NCI-H2227 treated with DMSO at 0.1 percent for 48 hours (cell line): ENCODE measurements around the gene CD209.

Experiments
- DNase-seq: peaks from one replicate; lab custom pipeline; 2025; lab: John Stamatoyannopoulos, UW

Gene CD209

DNA sequence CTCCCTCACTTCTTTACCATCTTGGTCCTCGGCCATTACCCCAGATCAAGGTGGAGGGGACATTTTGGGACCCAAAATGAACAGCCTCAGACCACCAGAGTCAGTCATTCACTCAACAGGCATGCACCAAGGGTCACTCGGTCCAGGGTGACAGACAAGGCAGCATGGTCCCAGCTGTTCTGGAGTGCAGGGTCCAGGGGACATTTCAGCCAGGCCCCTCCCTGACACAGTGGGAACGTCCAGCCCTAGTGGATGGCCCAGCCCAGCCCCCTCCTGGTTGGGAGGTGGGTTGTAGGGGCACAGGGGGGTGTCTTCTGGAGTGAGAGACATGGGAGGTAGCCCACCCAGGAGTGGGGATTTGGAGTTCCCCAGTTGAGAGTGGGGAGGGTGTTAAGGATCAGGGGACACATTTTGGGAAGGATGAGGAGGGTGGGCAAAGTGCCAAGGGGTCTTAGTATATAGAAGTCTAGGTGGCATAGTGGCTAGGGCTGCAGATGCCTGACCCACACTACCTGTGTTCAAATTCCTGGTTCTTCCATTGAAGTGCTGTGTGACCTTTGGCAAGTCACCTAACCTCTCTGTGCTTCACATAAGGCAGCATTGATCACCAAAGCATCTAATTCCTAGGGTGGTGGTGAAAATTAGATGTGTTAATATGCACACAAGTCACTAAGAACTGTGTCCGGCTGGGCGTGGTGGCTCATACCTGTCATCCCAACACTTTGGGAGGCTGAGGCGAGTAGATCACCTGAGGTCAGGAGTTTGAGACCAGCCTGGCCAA is 42.9 kb downstream of the CD209 start:
- no peak for DNase-seq

DNA sequence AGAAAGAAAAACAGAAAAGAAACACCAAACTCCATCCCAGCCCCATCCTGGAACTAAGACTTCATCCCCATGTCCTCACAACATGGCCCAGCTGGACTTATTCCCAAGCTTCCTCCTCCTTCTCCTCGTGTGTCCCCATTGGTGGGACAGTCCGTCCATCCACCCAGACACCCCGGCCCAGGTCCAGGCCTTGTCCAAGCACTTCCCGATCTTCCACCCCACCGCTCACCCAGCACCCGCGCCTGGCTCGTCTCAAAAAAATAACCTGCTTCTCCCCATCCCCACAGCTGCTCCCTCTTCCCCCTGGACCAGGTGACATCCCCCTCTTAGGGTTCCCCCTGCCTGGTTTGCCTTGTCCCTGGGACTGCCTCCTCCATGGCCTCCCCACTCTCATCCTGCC is 44.0 kb downstream of the CD209 start:
- DNase-seq: no peak

DNA sequence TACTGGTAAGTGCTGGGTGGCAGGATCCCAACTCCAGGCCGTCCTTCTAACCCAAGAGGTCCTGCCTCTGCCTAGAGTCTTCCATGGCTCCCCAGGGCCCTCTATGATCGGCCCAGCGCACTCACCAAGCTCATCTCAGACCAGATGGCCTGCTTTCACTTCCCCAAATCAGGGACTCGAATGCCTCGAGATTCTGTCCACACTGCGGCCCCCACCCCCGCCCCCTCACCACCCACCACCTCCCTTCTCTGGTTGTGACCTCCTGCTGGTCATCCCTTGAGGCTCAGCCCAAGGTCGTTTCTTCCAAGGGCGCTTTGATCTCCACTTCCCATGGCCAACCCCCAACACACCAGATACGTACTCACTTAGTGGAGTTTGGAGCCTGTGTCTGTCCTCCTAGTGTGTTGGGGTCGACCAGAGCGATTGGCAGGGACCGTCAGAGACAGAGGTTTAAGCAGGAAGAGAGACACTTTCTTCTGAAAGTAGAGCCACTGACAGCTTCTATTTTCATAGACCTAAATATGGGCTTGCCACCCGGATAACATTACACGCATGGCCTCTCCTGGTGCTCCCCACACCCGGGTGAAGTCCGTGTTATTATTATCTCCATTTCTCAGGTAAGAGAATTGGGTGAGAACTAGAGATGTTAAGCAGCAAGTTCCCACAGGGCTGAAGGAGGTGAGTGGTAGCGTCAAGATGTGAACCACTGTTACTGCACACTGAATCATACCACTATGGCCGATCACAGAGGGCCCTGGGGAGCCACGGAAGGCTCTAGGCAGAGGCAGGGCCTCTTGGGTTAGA is 45.5 kb downstream of the CD209 start, which contains the start of gene FCER2:
TSS of gene FCER2 (minus strand) at position 478 of the 804 bp plus-strand sequence. CDS start 2,371 bp downstream, outside the sequence.
- DNase-seq: no peak

DNA sequence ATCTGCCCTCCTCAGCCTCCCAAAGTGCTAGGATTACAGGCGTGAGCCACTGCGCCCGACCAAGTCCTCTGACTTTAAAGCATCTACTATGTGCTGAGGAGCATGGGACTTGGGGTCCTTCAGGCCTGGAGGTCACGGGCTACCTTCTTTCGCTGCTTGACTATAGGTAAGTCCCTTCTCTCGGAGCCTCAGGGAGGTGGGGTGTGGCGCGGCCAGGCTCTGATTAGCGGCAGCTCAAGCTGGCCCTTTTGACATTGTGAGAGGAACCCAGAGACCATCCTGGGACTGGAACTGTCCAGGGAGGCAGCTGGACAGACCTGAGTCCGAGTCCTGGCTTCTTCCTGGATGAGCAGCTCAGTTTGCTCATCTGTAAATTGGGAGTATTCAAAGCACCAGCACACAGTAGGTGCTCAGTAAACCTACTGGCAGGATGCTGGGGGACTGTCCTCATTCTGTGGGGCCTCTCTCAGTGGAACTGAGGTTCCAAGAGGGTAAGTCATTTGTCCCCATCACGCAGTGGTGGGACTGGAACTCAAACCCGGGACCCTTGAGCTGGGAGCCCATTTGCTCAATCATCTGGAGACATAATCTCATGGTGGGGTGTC is 46.2 kb downstream of the CD209 start:
- DNase-seq: no peak

DNA sequence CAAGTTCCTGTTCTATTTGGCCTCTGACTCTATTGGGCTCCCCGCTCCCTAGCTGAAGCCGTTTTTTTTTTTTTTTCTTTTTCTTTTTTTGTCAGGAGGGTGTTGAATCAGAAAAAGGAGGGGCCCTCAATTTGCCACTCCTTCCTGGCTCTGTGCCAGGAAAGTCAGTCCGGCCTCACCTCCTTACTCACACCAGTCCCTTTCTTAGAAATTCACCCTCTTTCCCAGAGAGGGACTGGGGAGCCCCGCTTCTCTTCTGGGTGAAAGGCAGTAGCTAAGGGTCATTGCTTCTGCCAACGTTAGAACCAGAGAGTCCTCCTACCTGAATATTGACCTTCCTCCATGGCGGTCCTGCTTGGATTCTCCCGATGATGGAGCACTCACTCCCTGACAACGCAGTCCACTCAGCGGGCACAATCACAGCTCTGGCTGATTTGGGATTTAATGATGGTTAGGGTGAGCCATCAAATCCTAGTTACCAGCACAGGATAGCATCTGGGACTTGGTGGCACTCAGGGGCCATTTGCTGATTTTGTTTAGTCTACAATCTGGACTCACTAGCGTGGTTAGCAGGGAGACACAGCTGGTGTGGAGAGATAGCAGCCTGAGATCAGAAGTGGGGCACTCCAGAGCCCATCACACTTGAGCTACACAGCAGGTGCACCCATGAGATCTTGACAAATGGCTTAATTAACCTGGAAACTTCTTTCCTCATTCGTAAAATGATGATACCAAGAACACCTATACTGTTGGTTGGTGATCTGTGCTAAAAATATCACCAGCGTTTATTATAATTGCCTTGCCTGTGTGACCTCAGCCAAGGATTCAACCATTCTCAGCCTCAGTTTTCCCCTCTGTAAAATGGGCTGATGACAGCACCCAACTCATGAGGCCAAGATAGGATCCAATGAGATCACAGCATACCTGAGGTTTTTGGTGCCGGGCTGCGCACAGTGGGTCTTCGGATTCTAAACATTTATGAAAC is 47.6 kb downstream of the CD209 start:
- DNase-seq: no peak

DNA sequence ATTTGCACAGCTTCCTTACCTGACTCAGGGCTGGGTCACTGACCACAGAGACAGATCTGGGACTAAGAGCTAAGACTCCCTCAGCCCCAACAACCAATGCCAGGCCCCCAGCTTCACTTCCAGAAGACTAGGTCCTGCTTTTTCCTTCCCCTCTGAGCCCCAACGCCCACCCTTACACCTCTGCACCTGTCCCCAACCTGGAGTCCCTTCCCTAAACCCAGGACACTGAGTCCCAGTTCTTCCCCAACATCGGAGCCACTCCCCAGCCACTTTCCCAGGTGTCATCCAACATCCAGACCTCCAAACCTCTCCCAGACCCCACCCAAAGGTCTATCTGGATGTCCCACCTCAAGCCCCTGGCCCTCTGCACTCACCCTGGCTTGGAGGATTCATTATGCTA is 48.3 kb downstream of the CD209 start:
- no peak for DNase-seq

DNA sequence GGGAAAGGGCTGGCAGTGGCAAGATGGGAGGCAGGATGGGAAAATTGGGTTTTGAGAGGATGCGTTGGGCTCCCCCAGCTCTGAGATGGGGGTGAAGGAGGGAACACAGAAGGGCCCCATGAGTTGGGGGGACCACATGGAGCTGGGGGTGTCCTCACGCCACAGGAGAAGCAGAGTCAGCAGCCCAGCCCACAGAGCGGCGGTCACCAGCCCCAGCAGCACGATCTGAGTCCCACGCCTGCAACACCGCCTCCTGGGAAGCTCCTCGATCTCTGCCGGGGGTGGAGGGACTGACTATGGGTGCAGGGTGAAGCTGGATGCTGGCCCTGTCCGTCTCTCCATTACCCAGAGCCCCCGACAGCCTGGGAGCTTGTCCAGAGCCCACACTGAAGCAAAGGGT is 48.8 kb downstream of the CD209 start:
- no peak for DNase-seq

DNA sequence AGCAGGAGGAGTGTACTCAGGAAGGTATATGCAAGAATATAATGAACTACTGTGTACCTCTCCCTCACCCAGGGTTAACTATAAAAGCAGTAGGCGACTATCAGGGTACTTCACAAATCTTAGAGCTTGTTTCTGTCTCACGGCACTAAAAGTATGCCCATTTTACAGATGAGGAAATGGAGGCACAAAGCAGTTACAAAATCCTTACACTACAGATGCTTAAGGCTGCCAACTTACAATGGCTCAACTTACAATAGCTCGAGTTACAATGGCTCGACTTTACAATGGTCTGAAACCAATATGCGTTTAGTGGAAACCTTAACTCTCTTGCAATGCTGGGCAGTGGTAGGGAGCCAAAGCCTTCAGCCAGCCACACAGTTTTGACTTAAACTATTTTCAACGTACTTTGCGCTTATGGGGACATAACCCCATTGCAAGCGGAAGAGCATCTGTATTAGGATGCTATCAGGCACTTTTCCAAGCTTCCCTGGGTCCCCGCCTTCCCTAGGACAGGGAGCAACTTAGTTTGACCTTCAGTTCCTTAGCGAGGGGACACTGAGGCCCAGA is 49.5 kb downstream of the CD209 start:
- no peak for DNase-seq

DNA sequence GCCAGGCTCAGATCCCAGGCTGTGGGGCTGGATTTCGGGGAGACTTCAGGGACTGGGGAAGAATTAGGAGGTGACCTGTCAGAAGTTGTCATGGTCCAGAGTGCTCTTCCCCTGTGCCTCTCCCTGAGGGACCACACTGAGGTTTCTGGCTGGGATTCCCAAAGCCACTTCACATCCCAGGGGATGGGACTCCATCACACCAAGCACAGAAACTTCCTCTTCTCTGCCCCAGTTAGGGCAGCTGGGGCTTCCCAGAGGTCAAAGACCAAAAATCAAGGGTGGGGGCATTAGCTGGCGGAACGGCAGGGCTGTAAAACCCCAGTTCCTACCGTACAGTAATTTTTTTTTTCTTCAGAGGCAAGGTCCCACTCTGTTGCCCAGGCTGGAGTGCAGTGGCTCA is 52.8 kb downstream of the CD209 start:
- DNase-seq: no peak

DNA sequence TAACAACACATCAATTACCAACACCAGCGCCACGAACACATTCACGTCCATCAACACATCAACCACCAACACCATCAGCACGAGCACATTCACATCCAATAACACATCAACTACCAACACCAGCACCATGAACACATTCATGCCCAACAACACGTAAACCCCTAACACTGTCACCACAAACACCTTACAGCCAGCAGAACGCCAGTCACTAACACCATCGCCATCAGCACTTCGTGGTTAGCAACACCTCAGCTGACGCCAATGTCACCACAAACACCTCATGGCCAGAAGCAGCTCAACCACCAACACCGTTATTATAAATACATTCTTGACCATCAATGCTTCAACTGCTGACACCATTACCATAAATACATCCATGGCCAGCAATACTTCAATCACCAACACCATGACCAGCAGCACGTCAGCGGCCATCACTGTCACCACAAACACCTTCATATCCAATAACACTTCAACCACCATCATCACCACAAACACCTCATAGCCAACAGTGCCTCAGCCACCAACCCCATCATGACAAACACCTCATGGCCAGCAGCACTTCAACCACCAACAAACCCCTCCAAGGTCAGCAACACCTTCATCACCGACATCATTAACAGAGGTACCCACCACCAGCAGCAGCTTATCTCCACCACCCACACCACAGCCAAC is 54.8 kb downstream of the CD209 start:
- no peak for DNase-seq

DNA sequence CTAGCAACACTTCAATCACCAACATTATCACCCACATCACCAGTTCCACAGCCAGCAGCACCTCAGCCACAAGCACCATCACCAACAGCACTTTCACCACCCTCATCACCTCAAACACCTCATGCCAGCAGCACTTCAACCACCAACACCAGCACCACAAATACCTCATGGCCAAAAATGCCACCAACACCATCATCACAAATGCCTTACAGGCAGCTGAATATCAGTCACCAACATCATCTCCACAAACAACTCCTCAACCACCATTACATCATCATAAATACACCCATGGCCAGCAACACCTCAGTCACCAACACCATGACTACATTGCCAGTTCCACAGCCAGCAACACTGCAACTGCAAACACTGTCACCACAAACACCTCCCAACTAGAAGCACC is 55.8 kb downstream of the CD209 start:
- DNase-seq: no peak

DNA sequence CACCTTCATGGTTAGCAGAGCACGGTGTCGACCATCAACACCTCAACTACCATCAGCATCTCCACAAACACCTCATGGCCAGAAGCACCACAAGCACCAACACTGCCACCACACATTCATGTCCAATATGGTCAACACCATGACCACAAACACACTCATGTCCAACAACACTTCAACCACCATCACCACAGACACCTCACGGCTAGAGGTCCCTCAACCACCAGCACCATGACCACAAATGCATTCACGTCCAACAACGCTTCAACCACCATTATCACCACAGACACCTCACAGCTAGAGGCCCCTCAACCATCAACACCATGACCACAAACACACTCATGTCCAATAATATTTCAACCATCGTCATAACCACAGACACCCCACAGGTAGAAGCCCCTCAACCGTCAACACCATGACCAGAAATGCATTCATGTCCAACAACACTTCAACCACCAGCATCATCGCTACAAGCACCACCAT is 56.5 kb downstream of the CD209 start:
- no peak for DNase-seq
